ENCODE results near the gene CACNA1H. TPM values are rescaled to one million over a fixed set of nuclear protein-coding genes. Genes with fewer than 3 reads are reported as not detected.

CACNA1H gene
- polyA plus RNA-seq, 3 donors from 2014 or later: 0.22 TPM; not detected in 2

DNA sequence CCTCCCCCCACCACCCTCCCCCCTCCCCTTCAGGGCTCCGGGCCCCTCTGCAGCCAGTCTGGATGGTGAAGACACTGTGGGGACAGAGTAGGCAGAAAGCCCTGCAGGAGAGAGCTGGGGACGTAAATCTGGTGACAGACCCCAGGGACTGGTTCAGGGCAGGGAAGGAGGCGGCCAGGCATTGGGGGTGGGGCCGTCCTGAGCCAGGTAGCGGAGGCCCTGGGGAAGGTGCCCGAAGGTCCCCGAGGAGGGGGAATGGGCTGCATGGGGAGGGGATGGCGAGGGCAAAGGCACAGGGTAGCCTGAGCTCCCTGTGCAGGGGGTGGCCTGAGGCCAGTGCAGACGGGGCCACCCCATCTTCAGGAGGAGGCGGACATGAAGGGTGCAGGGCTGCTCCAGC is 26.3 kb upstream of the CACNA1H start:
- no peak overlapping the region for H3K4me3 Mint-ChIP-seq
- peaks cover 0 to 2% (median 0%) of the 10 kb centered on the region in 3 donors for H3K27me3 Mint-ChIP-seq (ENCODE audit: low read depth in 3 of 3)
- H3K36me3 Mint-ChIP-seq: no peaks in the 10 kb centered on the region
- H3K9me3 Mint-ChIP-seq: no peaks in the 10 kb centered on the region
- no peak for DNase-seq
- no peak overlapping the region for H3K27ac Mint-ChIP-seq
- no peaks in the 10 kb centered on the region for H3K4me1 Mint-ChIP-seq

DNA sequence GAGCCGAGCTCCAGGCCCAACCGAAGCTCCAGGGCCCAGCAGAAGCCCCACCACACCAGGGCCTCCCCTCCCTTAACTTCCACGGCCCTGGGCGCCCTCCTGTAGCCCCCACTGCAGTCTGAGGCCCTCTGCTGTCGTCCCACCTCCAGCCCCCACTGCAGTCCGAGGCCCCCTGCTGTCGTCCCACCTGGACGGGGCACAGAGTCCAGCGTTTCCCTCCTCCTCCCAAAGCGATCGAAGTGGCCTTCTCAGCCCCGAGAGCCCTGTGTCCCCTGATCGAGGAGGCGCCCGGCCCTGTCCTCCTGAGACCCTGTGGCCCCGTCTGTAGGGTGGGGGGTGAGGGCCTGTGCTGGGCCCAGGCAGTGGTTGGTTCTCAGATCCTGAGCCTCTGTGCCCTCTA is 25.8 kb upstream of the CACNA1H start:
- H3K36me3 Mint-ChIP-seq: no peaks in the 10 kb centered on the region
- no peaks in the 10 kb centered on the region for H3K4me1 Mint-ChIP-seq
- H3K27me3 Mint-ChIP-seq (ENCODE audit: low read depth in 3 of 3): peaks cover 0 to 2% (median 2%) of the 10 kb centered on the region in 3 donors
- no peak for DNase-seq
- no peak overlapping the region for H3K4me3 Mint-ChIP-seq
- no peak overlapping the region for H3K27ac Mint-ChIP-seq
- no peaks in the 10 kb centered on the region for H3K9me3 Mint-ChIP-seq

DNA sequence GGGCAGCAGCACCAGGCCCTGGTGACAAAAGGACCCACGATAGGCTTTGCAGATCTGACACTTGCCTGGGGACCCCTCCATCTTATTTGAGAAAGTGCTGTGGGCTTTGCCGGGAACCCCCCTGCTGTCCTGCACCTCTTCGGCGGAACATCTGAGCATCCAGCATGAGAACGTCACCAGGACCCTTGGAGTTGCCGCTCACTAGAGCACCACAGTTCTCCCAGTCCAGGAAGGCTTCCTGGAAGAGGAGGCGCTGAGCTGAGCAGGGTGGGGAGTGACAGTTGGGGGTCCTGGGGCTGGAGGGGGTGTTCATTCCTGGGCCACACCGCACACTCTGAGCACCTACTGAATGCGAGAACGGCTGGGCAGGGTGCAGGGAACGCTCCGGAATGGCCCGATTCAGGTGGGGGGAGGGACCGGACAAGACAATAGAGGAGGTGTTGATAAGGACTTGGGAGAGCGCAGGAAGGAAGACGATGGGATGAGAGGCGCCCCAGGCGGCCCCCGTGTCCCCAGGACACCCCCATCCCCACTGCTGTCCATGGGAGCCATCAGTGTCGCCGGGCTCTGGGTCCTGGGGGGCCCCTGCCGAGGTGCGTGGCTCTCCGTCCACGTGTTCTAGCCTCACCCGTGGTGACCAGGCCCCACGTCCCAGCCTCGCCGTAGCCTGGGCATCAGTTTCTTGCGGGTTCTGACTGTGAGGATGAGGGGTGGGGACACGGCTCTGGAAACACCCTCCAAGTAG is 24.8 kb upstream of the CACNA1H start:
- Mint-ChIP-seq H3K36me3 (no peaks in the 10 kb centered on the region), H3K4me1 (no peaks in the 10 kb centered on the region), H3K4me3 (no peak overlapping the region), H3K27me3 (ENCODE audit: low read depth in 3 of 3) (peaks cover 0 to 2% (median 2%) of the 10 kb centered on the region in 3 donors), H3K27ac (no peak overlapping the region), H3K9me3 (no peaks in the 10 kb centered on the region)
- DNase-seq: no peak

DNA sequence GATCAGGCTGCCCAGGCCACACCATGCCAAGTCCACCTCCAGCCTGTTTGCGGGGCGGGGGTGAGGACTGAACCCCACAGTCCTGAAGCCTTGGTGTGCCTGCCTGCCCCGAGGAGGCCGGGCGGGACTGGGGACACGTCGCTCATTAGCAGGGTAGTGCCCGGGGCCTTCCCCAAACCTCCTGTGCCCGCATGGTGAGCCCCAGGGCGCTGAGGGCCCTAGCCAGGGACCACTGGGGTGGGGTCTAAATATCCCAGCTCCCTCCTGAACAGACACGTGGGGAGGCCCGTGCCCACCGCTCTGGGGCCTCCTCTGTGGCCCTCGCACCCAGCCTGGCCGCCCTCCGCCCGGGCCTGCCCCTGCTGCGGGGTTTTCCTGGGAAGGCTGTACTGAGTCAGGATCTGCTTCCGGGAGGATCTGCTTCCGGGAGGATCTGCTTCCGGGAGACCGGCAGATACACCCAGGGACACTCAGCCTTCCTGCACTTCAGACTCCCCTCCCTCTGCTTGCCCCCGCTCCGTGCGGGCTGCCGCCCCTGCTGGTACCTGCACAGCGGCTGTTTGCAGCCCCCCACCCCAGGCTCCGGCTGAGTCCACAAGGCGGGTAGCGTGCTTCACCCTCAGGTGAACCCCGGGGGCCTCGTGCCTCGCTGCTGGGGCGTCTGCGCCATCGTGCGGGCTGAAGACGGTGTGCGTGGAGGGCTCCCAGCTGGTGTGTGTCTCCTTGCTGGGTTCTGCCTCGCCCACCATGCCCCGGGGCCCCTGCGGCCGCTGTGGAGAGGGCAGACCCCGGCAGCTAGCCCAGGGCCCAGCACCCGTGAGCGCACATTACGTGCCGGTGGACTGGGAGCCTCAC is 23.6 kb upstream of the CACNA1H start:
- Mint-ChIP-seq H3K9me3 (no peaks in the 10 kb centered on the region), H3K27ac (no peak overlapping the region), H3K27me3 (ENCODE audit: low read depth in 3 of 3) (peaks cover 2% of the 10 kb centered on the region in 3 donors), H3K4me1 (no peaks in the 10 kb centered on the region), H3K4me3 (no peak overlapping the region), H3K36me3 (no peaks in the 10 kb centered on the region)
- DNase-seq: no peak

DNA sequence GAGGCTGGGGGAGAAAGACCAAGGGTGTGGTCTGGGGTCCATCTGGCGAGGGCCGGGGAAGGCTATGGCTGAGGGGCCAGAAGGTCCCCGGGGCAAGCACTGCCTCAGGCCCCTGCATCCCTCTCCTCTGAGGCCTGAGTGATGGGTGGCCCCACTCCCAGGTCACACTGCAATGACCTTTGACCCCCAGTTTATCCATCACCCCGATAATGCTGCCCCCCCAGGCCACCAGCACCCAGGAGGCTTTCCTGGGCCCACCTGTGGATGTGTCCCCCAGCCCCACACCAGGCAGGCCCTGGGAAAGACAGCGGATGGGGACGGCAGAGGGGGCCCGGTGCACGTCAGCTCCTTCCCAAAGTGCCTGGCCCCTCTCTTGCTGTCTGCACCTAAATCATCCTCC is 22.5 kb upstream of the CACNA1H start:
- H3K9me3 Mint-ChIP-seq: no peaks in the 10 kb centered on the region
- no peaks in the 10 kb centered on the region for H3K36me3 Mint-ChIP-seq
- no peak for DNase-seq
- H3K27me3 Mint-ChIP-seq (ENCODE audit: low read depth in 3 of 3): peaks cover 2% of the 10 kb centered on the region in 3 donors
- no peak overlapping the region for H3K4me3 Mint-ChIP-seq
- H3K27ac Mint-ChIP-seq: no peak overlapping the region
- H3K4me1 Mint-ChIP-seq: no peaks in the 10 kb centered on the region

DNA sequence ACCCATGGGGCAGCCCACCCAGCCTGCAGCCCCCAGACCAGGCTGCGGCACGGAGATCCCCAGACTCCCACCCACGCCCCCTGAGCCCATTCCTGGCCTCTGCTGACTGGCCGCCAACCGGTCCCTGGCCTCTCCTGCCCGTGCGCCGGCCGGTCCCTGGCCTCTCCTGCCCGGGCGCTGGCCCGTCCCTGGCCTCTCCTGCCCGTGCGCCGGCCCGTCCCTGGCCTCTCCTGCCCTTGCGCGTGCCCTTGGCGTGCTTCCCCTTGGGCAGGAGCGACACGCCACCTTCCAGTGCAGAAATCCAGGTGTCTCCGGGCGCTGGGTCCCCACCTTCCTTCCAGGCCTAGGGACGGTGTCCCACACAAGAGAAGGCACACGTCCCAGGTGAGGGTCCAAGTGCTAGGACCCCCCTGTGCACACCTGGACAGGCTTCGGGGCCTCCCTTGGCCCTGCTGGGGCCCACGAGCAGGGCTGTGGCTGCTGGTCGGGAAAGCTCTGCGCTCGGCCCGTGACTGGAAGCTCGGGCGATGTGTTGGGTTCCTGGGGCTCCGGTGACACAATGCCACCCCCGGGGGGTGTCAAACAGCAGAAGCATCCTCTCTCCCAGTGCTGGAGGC is 21.4 kb upstream of the CACNA1H start:
- Mint-ChIP-seq H3K27ac (no peak overlapping the region), H3K4me3 (no peak overlapping the region), H3K9me3 (no peaks in the 10 kb centered on the region), H3K36me3 (no peaks in the 10 kb centered on the region), H3K4me1 (no peaks in the 10 kb centered on the region), H3K27me3 (ENCODE audit: low read depth in 3 of 3) (peaks cover 2% of the 10 kb centered on the region in 3 donors)
- no peak for DNase-seq

DNA sequence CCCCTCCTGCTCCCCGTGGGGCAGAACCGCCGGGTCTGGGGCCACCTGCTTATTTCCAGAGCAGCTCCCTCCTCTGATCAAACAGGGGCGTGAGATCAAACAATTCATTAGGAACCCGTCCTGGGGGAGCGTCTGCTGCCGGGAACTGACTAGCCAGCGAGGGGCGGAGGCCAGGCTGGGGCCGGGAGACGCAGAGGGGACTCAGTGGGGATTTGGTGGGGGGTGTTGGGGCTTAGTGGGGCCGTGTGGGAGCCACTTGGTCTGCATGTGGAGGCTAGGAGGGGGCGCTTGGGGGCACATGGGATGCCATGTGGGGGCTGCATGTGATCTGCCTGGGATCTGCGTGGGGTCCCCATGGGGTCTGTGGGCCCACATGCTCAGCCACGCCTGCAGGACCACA is 20.5 kb upstream of the CACNA1H start:
- peaks cover 2% of the 10 kb centered on the region in 3 donors for H3K27me3 Mint-ChIP-seq (ENCODE audit: low read depth in 3 of 3)

DNA sequence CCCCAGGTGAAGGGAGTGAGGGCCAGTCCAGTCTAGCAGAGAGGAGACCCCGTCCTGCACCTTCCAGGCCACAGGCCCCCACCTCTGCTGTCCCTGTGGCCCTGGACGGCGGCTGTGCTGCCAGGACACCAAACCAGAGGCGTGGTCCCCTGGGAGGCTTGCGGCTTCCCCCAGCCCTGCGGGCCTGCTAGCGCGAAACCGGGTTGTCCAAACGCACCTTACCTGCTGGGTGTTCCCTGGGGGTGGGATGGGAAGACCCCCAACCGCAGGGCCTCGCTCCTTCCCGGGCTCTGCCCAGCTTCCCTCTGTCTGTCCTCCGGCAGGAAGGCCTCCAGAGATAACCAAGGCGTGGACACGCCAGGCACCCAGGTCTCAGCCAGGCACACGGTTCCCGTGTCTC is 19.6 kb upstream of the CACNA1H start:
- Mint-ChIP-seq H3K27ac (no peak overlapping the region), H3K4me1 (no peaks in the 10 kb centered on the region), H3K9me3 (no peaks in the 10 kb centered on the region)

More for the DNA sequence above, 20.5 kb upstream of the CACNA1H start:
- DNase-seq: no peak
- Mint-ChIP-seq H3K27ac (no peak overlapping the region), H3K4me1 (no peaks in the 10 kb centered on the region), H3K36me3 (no peaks in the 10 kb centered on the region), H3K9me3 (no peaks in the 10 kb centered on the region), H3K4me3 (no peak overlapping the region)

DNA sequence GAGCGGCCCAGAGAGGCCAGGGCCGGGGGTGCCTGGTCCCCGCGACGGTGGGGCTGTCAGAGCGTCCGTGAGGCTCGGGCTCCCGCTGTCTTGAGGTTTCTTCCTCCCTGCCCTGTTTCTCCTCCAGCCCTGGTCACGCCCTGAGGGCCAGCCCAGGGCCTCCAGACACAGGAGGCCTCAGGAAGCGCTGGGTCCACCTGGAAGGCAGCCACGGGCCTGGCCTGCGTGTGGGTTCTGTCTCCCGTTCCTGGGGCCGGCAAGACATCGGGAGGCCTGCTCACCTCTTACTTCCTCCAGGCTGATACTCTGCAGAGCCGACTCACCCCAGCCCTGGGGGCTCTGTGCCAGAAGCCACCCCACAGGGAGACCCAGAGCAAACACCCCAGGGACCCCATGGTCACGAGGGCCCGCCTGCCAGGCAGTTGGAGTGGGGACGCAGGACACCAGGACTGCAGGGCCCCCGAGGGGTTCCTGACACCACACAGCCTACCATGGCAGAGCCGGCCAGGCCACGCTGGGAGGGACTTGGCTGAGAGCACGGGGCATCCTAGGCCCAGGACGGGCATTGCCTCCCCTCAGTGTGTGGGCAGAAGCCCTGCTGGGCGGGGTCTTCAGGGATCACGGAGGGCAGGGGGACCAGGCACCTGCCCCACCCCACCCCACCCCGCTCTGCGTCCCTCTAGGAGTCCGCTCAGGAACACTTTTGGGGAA is 18.9 kb upstream of the CACNA1H start:
- no peak for DNase-seq
- Mint-ChIP-seq H3K9me3 (no peaks in the 10 kb centered on the region), H3K4me1 (no peaks in the 10 kb centered on the region), H3K27me3 (ENCODE audit: low read depth in 3 of 3) (peaks cover 0 to 2% (median 2%) of the 10 kb centered on the region in 3 donors), H3K36me3 (no peaks in the 10 kb centered on the region), H3K27ac (no peak overlapping the region), H3K4me3 (no peak overlapping the region)

More for the DNA sequence above, 19.6 kb upstream of the CACNA1H start:
- no peak for DNase-seq
- H3K36me3 Mint-ChIP-seq: no peaks in the 10 kb centered on the region
- H3K4me3 Mint-ChIP-seq: no peak overlapping the region
- H3K27me3 Mint-ChIP-seq (ENCODE audit: low read depth in 3 of 3): peaks cover 0 to 2% (median 2%) of the 10 kb centered on the region in 3 donors

DNA sequence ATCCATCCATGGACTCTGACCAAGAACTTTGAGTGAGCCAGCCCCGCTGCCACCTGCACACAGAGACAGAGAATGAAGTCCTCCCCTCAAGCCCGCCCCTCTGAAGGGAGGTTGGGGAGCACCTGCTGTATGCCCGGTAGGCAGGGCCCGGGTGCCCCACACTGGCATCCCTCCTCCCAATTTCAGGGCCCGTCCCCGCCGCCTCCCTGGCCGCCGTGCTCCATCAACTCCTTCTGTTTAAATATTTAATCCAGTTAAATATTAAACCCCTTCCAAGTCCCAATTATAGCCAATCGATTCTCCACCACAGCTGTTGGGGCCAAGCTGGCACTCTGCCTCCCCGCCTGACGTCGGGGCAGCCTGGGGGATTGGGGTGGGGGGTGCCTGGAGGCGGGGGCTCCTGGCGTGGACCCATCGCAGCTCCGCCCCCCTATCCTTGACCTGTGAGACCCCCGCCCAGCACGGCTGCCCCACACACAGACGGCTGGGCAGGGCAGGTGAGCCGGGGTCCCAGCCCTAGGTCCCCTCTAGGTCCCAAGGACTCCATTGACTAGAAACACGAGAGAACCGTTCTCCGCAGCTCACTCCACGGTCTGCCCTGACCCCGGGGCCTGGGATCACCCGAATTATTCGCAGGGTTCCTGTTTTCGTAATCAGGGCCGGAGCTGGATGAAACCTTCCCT is 18.0 kb upstream of the CACNA1H start:
- no peaks in the 10 kb centered on the region for H3K36me3 Mint-ChIP-seq
- no peak for DNase-seq
- no peak overlapping the region for H3K4me3 Mint-ChIP-seq
- H3K27ac Mint-ChIP-seq: no peak overlapping the region
- H3K4me1 Mint-ChIP-seq: no peaks in the 10 kb centered on the region
- peaks cover 0 to 2% (median 2%) of the 10 kb centered on the region in 3 donors for H3K27me3 Mint-ChIP-seq (ENCODE audit: low read depth in 3 of 3)
- no peaks in the 10 kb centered on the region for H3K9me3 Mint-ChIP-seq

DNA sequence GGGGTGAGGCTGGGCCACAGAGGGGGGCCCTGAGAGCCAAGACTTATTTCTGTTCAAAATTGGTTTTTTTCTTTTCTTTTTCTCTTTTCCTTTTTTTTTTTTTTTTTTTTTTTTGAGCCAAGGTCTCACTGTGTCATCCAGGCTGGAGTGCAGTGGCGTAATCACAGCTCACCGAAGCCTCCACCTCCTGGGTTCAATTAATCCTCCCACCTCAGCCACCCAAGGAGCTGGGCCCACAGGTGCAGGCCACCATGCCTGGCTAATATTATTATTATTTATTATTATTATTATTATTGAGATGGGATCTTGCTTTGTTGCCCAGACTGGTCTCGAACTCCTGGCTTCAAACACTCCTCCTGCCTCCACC is 17.5 kb upstream of the CACNA1H start:
- Mint-ChIP-seq H3K27ac (no peak overlapping the region), H3K27me3 (ENCODE audit: low read depth in 3 of 3) (peaks cover 0 to 2% (median 2%) of the 10 kb centered on the region in 3 donors), H3K4me3 (no peak overlapping the region), H3K9me3 (no peaks in the 10 kb centered on the region), H3K36me3 (no peaks in the 10 kb centered on the region), H3K4me1 (no peaks in the 10 kb centered on the region)
- DNase-seq: no peak

DNA sequence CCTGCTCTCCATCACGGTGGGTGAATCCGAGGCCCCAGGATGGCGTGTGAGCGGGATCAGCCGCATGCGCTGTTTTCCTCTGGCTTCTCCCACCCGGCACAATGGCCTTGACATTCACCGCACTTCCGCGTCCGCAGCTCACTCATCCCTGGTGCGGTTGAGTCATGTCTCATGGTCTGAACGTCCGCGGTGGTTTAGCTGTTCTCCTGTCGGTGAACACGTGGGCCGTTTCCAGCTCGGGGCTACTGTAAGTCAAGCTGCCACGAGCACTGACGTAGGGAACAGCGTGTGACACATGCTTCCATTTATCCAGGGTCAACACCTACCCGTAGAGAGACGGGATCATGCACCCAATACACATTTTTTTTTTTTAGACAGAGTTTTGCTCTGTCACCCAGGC is 15.3 kb upstream of the CACNA1H start:
- H3K4me1 Mint-ChIP-seq: no peaks in the 10 kb centered on the region
- no peak overlapping the region for H3K27ac Mint-ChIP-seq
- no peak for DNase-seq
- no peaks in the 10 kb centered on the region for H3K36me3 Mint-ChIP-seq
- peaks cover 0 to 2% (median 0%) of the 10 kb centered on the region in 3 donors for H3K27me3 Mint-ChIP-seq (ENCODE audit: low read depth in 3 of 3)
- H3K9me3 Mint-ChIP-seq: no peaks in the 10 kb centered on the region
- H3K4me3 Mint-ChIP-seq: no peak overlapping the region

DNA sequence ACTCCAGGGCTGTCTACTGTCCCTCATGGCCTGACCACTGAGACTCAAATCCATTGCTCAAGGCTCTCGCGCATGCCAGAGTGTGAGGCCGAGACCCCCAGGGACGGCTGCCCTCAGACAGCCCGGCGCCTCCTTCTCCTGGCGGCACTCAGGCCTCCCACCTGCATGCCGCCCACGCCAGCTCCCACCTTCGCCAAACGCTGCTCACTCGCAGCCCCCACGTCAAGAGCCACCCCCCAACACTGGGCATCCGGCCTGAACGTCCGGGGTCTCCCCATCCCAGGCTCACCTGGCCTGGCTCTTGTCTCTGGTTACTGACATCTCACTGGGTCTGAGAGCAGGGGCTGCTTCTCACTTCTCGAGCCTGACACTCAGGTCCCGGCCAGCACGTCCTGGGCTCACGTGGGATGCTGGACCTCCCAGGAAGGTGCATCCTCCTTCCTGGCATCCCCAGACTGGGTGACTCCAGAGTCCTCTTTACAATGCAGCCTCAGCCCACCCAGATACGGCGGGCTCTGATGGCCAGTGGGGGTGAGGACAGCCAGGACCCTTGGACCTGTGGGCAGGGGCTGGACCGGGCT is 12.2 kb upstream of the CACNA1H start:
- H3K27me3 Mint-ChIP-seq (ENCODE audit: low read depth in 3 of 3): peaks cover 0 to 2% (median 1%) of the 10 kb centered on the region in 3 donors
- H3K36me3 Mint-ChIP-seq: no peaks in the 10 kb centered on the region
- no peak overlapping the region for H3K4me3 Mint-ChIP-seq
- H3K4me1 Mint-ChIP-seq: no peaks in the 10 kb centered on the region
- DNase-seq: no peak
- no peaks in the 10 kb centered on the region for H3K9me3 Mint-ChIP-seq
- H3K27ac Mint-ChIP-seq: no peak overlapping the region
